Tibial artery (tissue), 4 donors: ENCODE results near the gene SIGLEC7.

Source experiments
- DNase-seq, 2 donors: peaks; one replicate each; pipeline ENCODE4 v3.0.0-alpha.2; 2019
- H3K27ac ChIP-seq, 2 donors: fragments of 200-600 bp; sonication (generic) in 1 of 2; 1 replicate in 1 of 2; 2 replicates in 1 of 2; pipeline ENCODE4 v1.5.1; 2018 to 2019; ENCODE audit warnings: mild to moderate bottlenecking in 1 of 2
- H3K27me3 ChIP-seq, 2 donors: fragments of 200-600 bp; sonication (generic) in 1 of 2; one replicate each; pipeline versions ENCODE4 v1.5.1 to v1.6.0; 2016 to 2019
- H3K36me3 ChIP-seq, 3 donors: fragments of 200-600 bp; sonication (generic) in 2 of 3; one replicate each; pipeline ENCODE4 v1.5.1; 2016 to 2019; ENCODE audit warnings: mild to moderate bottlenecking in 2 of 3
- H3K4me1 ChIP-seq, 4 donors: fragments of 200-600 bp; sonication (generic) in 2 of 4; 1 replicate in 3 of 4; 2 replicates in 1 of 4; pipeline ENCODE4 v1.5.1; 2016 to 2019
- H3K4me3 ChIP-seq, 2 donors: fragments of 200-600 bp; sonication (generic) in 1 of 2; 1 replicate in 1 of 2; 2 replicates in 1 of 2; pipeline ENCODE4 v1.5.1; 2018 to 2019; ENCODE audit warnings: mild to moderate bottlenecking in 2 of 2
- H3K9me3 ChIP-seq, 3 donors: fragments of 200-600 bp; sonication (generic) in 1 of 3; one replicate each; pipeline ENCODE4 v1.5.1; 2016 to 2019
- CTCF ChIP-seq, 2 experiments: fragments of 200-600 bp in 1 of 2; fragments of 450-650 bp in 1 of 2; IDR thresholded peaks; one replicate each; pipeline ENCODE4 v1.5.1; 2017 to 2019; ENCODE audit warnings: antibody characterized with exemption in 2 of 2, mild to moderate bottlenecking in 1 of 2, moderate library complexity in 1 of 2
- intact Hi-C: fragments of 100-400 bp; cut with DNase I; formaldehyde crosslinking; loops from one replicate; pipeline ENCODE4 v1.15.0; 2023; ENCODE audit warnings: low total_unique reads

The SIGLEC7 gene

DNA sequence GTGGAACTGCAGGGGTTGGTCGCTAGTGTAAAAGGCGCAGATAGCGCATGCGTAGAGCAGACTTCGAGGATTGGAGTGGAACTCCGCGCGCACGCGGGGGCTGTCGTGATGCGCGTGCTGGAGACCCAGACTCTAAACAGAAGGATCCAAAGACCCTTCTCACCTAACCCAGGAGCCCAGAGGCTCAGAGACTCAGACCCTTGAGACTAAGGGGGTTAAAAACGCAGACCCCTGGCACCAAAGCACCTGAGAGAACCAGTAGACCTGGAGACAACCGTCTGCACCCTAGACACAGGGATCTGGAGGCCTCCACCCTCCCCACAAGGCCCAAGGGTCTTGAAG lies 33.3 kb upstream of the SIGLEC7 start:
- intact Hi-C loops: loop anchor here (10.0 kb wide), 1 partner anchor 1084 kb away; the partner anchor contains the start of genes VRK3 and ZNF473

GRCh38 chr19:51110666-51110971 lies 31.5 kb upstream of the SIGLEC7 start:
- intact Hi-C loops: no loop called here
- no peaks in the 10 kb centered on the region for H3K36me3 ChIP-seq
- no peak overlapping the region for H3K4me3 ChIP-seq
- H3K4me1 ChIP-seq: peaks cover 0 to 19% (median 14%) of the 10 kb centered on the region in 4 donors
- H3K27ac ChIP-seq: no peak overlapping the region
- no peak for TF ChIP-seq CTCF (IDR thresholded peaks at IDR 0.05)
- peaks cover 0 to 6% of the 10 kb centered on the region in 2 donors for H3K27me3 ChIP-seq
- H3K9me3 ChIP-seq: no peaks in the 10 kb centered on the region
- no peak for DNase-seq

More for the DNA sequence above, 33.3 kb upstream of the SIGLEC7 start:
- Histone ChIP-seq H3K27ac (peak overlapping the region; percentile 55), H3K36me3 (peaks cover 0 to 14% (median 4%) of the 10 kb centered on the region in 3 donors), H3K27me3 (peaks cover 0 to 2% of the 10 kb centered on the region in 2 donors), H3K4me1 (peaks cover 0 to 19% (median 14%) of the 10 kb centered on the region in 4 donors), H3K4me3 (peak overlapping the region; percentile 70 to 71), H3K9me3 (no peaks in the 10 kb centered on the region)
- no peak for TF ChIP-seq CTCF (IDR thresholded peaks at IDR 0.05)
- DNase-seq: no peak

- H3K27ac ChIP-seq: no peak overlapping the region
- no peaks in the 10 kb centered on the region for H3K9me3 ChIP-seq
- no peak overlapping the region for H3K4me3 ChIP-seq
- peaks cover 0 to 12% of the 10 kb centered on the region in 2 donors for H3K27me3 ChIP-seq
- H3K4me1 ChIP-seq: peaks cover 0 to 18% (median 14%) of the 10 kb centered on the region in 4 donors
- DNase-seq: no peak
- TF ChIP-seq CTCF (IDR thresholded peaks at IDR 0.05): no peak
- H3K36me3 ChIP-seq: no peaks in the 10 kb centered on the region
- intact Hi-C loops: no loop called here
Observed at GRCh38 chr19:51111606-51112005, 30.5 kb upstream of the SIGLEC7 start.

DNA sequence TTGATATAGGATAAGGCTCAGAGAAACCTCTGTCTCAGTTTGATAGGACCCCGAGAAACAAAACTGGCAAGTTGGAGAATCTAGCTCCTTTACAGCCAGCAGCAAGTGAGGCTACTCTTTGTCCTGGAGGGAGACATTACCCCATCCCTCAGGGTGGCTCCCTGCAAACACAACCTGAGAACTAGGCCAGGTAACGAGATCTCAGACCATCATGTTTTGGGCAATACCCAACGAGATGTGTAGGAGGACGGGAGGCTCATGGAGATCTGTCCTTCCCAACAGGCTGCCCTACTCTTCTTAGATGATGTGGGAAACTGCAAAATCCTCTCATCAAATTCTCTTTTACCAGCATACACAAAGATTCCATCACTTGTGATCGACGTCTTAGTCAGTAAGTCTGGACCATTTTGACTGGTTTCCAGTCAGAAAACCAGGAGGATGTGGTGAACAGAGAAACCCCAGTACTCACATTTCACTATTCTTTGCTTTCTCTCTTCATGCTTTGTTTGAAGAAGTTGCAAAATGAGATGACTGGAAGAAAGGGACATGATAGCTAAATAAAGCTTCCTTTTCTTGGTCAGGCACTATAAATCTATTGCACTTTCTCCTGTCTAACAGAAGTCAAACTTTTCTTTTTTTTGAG lies 27.9 kb upstream of the SIGLEC7 start:
- Histone ChIP-seq H3K4me3 (no peak overlapping the region), H3K9me3 (no peaks in the 10 kb centered on the region), H3K36me3 (no peaks in the 10 kb centered on the region), H3K27ac (no peak overlapping the region), H3K27me3 (peaks cover 0 to 16% of the 10 kb centered on the region in 2 donors), H3K4me1 (no peaks in the 10 kb centered on the region)
- intact Hi-C loops: no loop called here
- TF ChIP-seq CTCF (IDR thresholded peaks at IDR 0.05): no peak
- no peak for DNase-seq

DNA sequence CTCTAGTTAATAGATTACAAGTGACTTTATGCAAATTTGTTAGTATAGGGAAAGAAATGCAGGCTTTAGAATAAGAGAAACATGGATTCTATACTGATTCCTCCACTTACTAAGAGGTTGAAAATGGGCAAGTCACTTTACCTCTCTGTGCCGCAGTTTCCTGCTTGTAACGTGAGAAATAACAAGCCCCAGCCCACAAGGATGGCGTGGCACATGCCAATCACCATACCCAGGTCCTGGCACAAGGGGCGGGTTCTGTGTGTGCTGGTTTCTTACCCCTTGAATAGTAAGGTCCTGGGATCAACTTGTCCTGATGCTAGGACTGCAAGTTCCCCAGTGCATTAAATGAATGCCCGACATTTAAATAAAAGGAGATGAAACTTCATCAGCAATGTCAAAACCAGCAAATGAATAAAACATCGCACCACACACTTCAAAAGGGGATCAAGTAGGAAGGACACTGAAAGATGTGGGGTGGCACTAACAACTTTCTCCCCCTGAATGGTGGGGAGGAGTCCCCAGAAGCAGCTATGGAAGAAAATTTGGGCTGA lies 25.3 kb upstream of the SIGLEC7 start:
- Histone ChIP-seq H3K4me3 (no peak overlapping the region), H3K4me1 (no peaks in the 10 kb centered on the region), H3K9me3 (no peaks in the 10 kb centered on the region), H3K27ac (no peak overlapping the region), H3K27me3 (peaks cover 0 to 16% of the 10 kb centered on the region in 2 donors), H3K36me3 (no peaks in the 10 kb centered on the region)
- intact Hi-C loops: no loop called here
- TF ChIP-seq CTCF (IDR thresholded peaks at IDR 0.05): no peak
- DNase-seq: no peak
